ENCODE measurements around the gene CHRNA4. TPM values are rescaled to one million over a fixed set of nuclear protein-coding genes. Genes with fewer than 3 reads are reported as not detected.

Gene CHRNA4
- total RNA-seq, 2 experiments from 2014 or later: not detected

- intact Hi-C loops (cut with micrococcal nuclease): no loop called here
- ChIA-PET POLR2A (no interaction called here), CTCF (no interaction called here)
- no peaks in the 10 kb centered on the region for H3K36me3 Mint-ChIP-seq (ENCODE audit: low read depth)
- no peaks in the 10 kb centered on the region for H3K27me3 Mint-ChIP-seq
- H3K27ac Mint-ChIP-seq: no peak overlapping the region
- H3K4me3 Mint-ChIP-seq: no peak overlapping the region
- no peak for TF ChIP-seq CTCF (IDR thresholded peaks at IDR 0.05)
- no peaks in the 10 kb centered on the region for H3K4me1 Mint-ChIP-seq (ENCODE audit: low read depth)
- ATAC-seq (no peak), DNase-seq (no peak)
- no peaks in the 10 kb centered on the region for H3K9me3 Mint-ChIP-seq
These were observed 41.1 kb downstream of the CHRNA4 start for GRCh38 chr20:63320041-63320511.

- Mint-ChIP-seq H3K4me3 (no peak overlapping the region), H3K9me3 (no peaks in the 10 kb centered on the region), H3K27ac (no peak overlapping the region), H3K4me1 (ENCODE audit: low read depth) (no peaks in the 10 kb centered on the region), H3K36me3 (ENCODE audit: low read depth) (no peaks in the 10 kb centered on the region), H3K27me3 (no peaks in the 10 kb centered on the region)
- DNase-seq: no peak
- CTCF ChIA-PET: no interaction called here
- POLR2A ChIA-PET: interaction anchor here (0.6 kb wide), 1 partner anchor 12 kb away, joined by 3 read pairs; no protein-coding TSS in a partner anchor
- no peak for TF ChIP-seq CTCF (IDR thresholded peaks at IDR 0.05)
- no peak for ATAC-seq
- intact Hi-C loops (cut with micrococcal nuclease): no loop called here
These were observed 41.7 kb downstream of the CHRNA4 start for GRCh38 chr20:63319164-63320040.

GRCh38 chr20:63318391-63319163 lies 42.6 kb downstream of the CHRNA4 start:
- TF ChIP-seq CTCF (IDR thresholded peaks at IDR 0.05): no peak

GRCh38 chr20:63317601-63318291 lies 43.4 kb downstream of the CHRNA4 start:
- Mint-ChIP-seq H3K4me1 (ENCODE audit: low read depth) (no peaks in the 10 kb centered on the region), H3K9me3 (no peaks in the 10 kb centered on the region), H3K27ac (no peak overlapping the region), H3K4me3 (no peak overlapping the region), H3K36me3 (ENCODE audit: low read depth) (no peaks in the 10 kb centered on the region), H3K27me3 (no peaks in the 10 kb centered on the region)
- intact Hi-C loops (cut with micrococcal nuclease): no loop called here
- no peak for TF ChIP-seq CTCF (IDR thresholded peaks at IDR 0.05)
- ChIA-PET CTCF (interaction anchor here (1.4 kb wide), 1 partner anchor 65 kb away, joined by 5 read pairs; no protein-coding TSS in a partner anchor), POLR2A (no interaction called here)
- ATAC-seq (no peak), DNase-seq (no peak)

More at GRCh38 chr20:63318391-63319163, 42.6 kb downstream of the CHRNA4 start:
- Mint-ChIP-seq H3K4me1 (ENCODE audit: low read depth) (no peaks in the 10 kb centered on the region), H3K27ac (no peak overlapping the region), H3K27me3 (no peaks in the 10 kb centered on the region), H3K4me3 (no peak overlapping the region), H3K9me3 (no peaks in the 10 kb centered on the region), H3K36me3 (ENCODE audit: low read depth) (no peaks in the 10 kb centered on the region)
- DNase-seq: no peak
- intact Hi-C loops (cut with micrococcal nuclease): no loop called here
- ChIA-PET CTCF (no interaction called here), POLR2A (interaction anchor here (0.6 kb wide), 1 partner anchor 11 kb away, joined by 3 read pairs; no protein-coding TSS in a partner anchor)
- ATAC-seq: no peak
